IPS-18a (cell line): ENCODE measurements around the gene SATB1.
A peak's percentile ranks its signal among the peaks of the same experiment; 100 is the strongest.
"Not testable (repeated sequence)": the region's sequence is repeated elsewhere in the genome, so short reads cannot be mapped to it uniquely, and the experiment has no call there.

Experiments
- H3K27ac ChIP-seq: one replicate; pipeline ENCODE4 v1.5.1; 2013; ENCODE audit warnings: low read length
- H3K27me3 ChIP-seq: one replicate; pipeline ENCODE4 v1.6.1; 2013; ENCODE audit warnings: mild to moderate bottlenecking, low read length; ENCODE audit not compliant: control insufficient read depth, insufficient read depth
- H3K36me3 ChIP-seq: one replicate; pipeline ENCODE4 v1.6.1; 2013; ENCODE audit warnings: low read depth, low read length; ENCODE audit not compliant: control insufficient read depth
- H3K4me1 ChIP-seq: one replicate; pipeline ENCODE4 v1.6.1; 2013; ENCODE audit warnings: low read depth, low read length; ENCODE audit not compliant: control insufficient read depth
- H3K4me3 ChIP-seq: one replicate; pipeline ENCODE4 v1.5.1; 2013; ENCODE audit warnings: low read length
- H3K9ac ChIP-seq: one replicate; pipeline ENCODE4 v1.6.1; 2013; ENCODE audit warnings: mild to moderate bottlenecking, low read length, moderate library complexity
- H3K9me3 ChIP-seq: one replicate; pipeline ENCODE4 v1.6.1; 2013; ENCODE audit warnings: low read depth, low read length; ENCODE audit not compliant: control insufficient read depth

Gene SATB1

DNA sequence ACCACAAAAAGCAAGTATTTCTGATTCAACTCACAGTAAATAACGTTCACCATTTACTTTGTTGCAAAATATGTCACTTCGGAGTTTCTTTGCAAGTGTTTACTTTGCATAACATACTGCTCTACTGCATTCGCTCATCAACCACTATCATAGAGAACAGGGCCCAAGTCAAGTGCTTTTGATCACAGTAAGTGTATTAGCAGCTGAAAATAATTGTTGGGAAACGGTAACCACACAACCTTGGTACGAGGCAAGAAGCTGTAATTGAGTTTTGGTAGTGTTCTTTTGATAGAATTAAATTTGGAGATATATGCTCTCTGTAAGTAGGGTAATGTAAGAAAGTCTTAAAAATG, 80.1 kb downstream of the SATB1 start:
- Histone ChIP-seq H3K36me3 (no peaks in the 10 kb centered on the region), H3K4me1 (peaks cover 62% of the 10 kb centered on the region), H3K27ac (peak overlapping the region; percentile 76), H3K9ac (no peak overlapping the region), H3K4me3 (peak overlapping the region; percentile 47), H3K27me3 (no peaks in the 10 kb centered on the region), H3K9me3 (no peaks in the 10 kb centered on the region)

DNA sequence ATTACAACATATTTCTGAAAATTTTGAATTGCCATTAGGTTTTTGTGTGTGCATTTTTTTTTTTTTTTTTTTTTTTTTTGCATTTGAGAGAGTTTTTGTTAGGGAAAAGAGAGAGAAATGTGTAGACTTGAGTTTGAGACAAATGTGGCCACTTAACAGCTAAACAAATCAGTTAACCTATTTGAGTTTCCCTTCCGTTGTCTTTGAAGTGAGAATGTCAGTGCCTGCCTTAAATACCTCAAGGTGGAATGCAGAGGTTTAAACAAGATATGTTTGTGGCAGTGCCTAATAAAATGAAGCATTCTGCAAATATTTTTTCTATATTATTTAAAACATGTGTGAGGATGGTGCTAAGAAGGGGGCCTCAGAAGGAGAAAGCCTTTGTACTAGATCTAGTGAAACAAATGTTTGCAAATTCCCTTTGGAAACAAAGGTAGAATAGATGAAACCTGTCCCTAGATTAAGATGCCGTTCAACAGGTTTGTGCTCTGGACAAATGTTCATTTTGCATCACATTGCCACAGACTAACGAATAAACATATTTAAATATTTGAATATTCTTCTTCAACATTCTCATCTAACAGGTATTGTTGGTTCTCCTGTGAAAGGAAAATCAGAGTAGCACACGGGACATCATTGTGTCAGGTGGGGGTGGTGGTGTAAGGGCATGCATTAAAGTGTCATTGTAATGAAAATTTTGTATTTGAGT, 80.7 kb downstream of the SATB1 start:
- Histone ChIP-seq H3K27ac (peak overlapping the region; percentile 76), H3K4me1 (peaks cover 62% of the 10 kb centered on the region), H3K4me3 (peak overlapping the region; percentile 47), H3K9me3 (no peaks in the 10 kb centered on the region), H3K27me3 (no peaks in the 10 kb centered on the region), H3K36me3 (no peaks in the 10 kb centered on the region), H3K9ac (peak overlapping the region; percentile 30)

DNA sequence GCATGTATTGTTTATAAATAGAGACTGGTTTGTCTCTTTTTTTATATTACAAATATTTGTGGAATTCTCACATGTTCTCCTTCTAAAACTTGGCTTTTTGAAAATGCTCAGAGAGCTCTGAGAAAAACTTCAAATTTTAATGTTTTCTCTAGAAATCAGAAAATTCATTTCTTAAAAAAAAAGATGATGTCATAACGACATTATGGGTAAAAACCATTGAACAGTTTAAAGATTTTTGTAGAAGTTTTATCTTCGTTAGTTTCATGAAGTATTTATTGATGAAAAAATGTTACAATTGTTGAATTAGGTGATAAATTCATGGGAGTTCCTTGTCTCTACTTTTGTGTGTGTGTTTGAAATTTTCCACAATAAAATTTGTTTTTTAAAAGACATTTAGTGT, 81.3 kb downstream of the SATB1 start:
- Histone ChIP-seq H3K4me3 (peak overlapping the region; percentile 47), H3K9ac (peak overlapping the region; percentile 30), H3K9me3 (no peaks in the 10 kb centered on the region), H3K36me3 (no peaks in the 10 kb centered on the region), H3K27ac (peak overlapping the region; percentile 73), H3K27me3 (no peaks in the 10 kb centered on the region), H3K4me1 (peaks cover 62% of the 10 kb centered on the region)

DNA sequence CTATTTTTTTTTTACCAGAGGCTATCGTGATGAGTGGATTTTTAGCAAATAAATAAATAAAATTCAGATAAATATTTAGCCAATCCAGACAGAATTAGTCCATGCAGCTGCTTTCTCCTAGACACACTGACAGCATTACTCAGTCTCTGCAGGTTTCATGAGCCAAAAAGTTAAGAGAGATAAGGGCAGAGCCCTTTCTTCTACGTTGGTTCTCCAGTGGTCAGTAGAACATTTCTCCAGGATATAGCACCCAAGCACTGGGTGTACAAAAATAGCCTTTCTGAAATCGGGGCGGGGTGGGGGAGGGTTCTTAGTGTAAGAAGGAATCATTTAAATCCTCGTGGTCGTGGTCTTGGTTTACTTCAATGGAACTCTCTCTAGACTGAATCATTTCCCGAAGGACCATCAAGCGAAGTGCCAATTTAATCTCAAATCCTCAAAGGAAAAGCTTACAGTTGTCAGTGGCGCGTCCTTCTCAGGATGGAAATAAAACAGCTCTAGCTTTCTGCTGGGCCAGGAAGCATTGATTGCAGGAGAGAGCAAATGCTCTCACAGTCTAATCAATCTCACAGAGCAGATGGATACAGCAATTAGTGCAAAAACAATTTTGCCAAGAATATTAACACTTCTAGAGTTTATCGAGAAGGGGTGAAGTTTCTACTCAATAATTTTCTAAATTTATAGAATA, 86.2 kb downstream of the SATB1 start:
- H3K4me3 ChIP-seq = no peak overlapping the region
- H3K9me3 ChIP-seq = no peaks in the 10 kb centered on the region
- H3K36me3 ChIP-seq = no peaks in the 10 kb centered on the region
- no peak overlapping the region for H3K27ac ChIP-seq
- peaks cover 27% of the 10 kb centered on the region for H3K4me1 ChIP-seq
- no peaks in the 10 kb centered on the region for H3K27me3 ChIP-seq
- H3K9ac ChIP-seq = no peak overlapping the region

DNA sequence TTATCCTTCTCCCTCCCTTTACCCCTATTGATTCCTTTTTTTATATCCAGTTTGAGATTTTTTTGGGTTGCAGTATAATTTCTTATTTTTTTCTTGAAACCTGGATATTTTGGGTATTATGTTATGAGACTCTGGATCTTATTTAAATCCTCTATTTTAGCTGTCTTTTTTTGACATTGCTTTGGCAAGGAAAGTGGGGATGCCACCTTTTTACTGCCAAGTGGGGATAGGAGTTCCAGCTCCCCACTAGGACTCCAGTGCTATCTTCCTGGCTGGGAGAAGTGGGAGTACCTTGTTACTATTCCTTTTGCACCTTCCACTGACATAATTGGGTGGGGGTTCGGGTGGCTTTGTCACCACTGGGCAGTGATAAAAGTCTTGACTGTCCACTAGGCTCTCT, 87.9 kb downstream of the SATB1 start:
- Histone ChIP-seq H3K4me3 (no peak overlapping the region), H3K36me3 (no peaks in the 10 kb centered on the region), H3K9ac (no peak overlapping the region), H3K9me3 (no peaks in the 10 kb centered on the region), H3K27ac (no peak overlapping the region), H3K27me3 (no peaks in the 10 kb centered on the region), H3K4me1 (peaks cover 9% of the 10 kb centered on the region)

DNA sequence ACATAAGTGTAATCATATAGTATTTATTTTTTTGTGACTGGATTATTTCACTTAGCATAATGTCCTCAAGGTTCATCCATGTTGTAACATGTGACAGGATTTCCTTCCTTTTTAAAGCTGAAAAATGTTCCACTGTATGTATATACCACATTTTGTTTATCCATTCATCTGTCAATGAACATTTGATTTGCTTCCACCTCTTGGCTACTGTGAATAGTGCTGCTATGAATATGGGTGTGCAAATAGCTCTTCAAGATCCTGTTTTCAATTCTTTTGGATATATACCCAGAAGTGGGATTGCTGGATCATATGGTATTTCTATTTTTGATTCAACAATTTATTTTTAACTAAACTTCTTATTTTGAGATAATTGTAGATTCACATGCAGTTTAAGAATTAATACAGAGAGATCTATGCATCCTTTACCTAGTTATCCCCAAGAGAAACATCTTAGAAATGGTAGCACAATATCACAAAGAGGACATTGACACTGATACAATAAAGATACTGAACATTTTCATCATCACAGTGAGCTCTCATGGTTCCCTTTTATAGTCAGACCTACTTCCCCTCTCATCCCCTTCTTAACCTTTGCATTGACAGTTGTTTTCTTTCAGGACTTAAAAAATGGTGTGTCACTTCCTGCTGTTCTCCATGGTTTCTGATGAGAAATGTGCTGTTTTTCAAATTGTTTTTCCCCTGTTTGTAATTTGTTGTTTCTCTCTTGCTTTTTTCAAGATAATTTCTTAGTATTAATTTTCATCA, 90.1 kb downstream of the SATB1 start:
- H3K27ac ChIP-seq = no peak overlapping the region
- H3K4me1 ChIP-seq = peaks cover 7% of the 10 kb centered on the region
- H3K36me3 ChIP-seq = no peaks in the 10 kb centered on the region
- no peaks in the 10 kb centered on the region for H3K9me3 ChIP-seq
- no peak overlapping the region for H3K4me3 ChIP-seq
- no peak overlapping the region for H3K9ac ChIP-seq
- H3K27me3 ChIP-seq = no peaks in the 10 kb centered on the region

DNA sequence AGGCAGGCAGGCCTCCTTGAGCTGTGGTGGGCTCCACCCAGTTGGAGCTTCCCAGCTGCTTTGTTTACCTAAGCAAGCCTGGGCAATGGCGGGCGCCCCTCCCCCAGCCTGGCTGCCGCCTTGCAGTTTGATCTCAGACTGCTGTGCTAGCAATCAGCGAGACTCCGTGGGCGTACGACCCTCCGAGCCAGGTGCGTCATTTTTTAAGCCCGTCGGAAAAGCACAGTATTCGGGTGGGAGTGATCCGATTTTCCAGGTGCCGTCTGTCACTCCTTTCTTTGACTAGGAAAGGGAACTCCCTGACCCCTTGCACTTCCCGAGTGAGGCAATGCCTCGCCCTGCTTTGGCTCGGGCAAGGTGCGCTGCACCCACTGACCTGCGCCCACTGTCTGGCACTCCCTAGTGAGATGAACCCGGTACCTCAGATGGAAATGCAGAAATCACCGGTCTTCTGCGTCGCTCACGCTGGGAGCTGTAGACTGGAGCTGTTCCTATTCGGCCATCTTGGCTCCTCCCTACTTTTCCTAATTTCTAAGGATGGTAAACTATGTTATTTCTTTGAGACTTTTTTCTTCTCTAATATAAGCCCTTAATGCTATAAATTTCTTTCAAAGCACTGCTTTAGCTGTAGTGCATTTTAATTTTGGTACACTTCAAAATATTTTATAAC, 94.2 kb downstream of the SATB1 start:
- not testable (repeated sequence) for H3K9ac ChIP-seq, H3K4me3 ChIP-seq, H3K9me3 ChIP-seq, H3K36me3 ChIP-seq, H3K27me3 ChIP-seq, H3K4me1 ChIP-seq, H3K27ac ChIP-seq

DNA sequence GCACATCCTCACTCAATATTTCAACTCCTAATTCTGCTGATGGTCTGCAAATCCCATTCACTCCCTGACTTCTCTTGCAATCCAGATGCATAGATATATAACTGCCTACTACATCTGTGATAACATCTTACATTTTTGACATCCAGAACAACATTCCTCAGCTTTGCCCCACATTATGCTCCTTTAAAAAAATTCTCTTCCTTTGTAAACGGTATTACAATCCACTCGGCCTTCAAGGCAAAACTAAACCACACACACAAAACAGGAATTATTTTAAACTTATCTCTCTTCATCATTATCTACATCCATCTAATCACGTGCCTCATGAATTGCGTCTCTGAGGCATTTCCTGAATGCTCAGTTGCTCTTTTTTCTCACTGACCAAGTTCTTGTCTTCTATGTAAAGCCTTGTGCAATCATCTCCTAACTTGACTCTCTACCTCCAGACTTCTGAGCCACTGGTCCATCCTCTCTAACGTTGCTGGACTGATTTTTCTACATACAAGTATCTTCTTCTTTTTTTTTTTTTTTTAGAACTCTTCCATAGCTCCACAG, 117.0 kb downstream of the SATB1 start:
- Histone ChIP-seq H3K9ac (no peak overlapping the region), H3K4me1 (no peaks in the 10 kb centered on the region), H3K9me3 (no peaks in the 10 kb centered on the region), H3K27ac (no peak overlapping the region), H3K27me3 (no peaks in the 10 kb centered on the region), H3K4me3 (no peak overlapping the region), H3K36me3 (no peaks in the 10 kb centered on the region)

DNA sequence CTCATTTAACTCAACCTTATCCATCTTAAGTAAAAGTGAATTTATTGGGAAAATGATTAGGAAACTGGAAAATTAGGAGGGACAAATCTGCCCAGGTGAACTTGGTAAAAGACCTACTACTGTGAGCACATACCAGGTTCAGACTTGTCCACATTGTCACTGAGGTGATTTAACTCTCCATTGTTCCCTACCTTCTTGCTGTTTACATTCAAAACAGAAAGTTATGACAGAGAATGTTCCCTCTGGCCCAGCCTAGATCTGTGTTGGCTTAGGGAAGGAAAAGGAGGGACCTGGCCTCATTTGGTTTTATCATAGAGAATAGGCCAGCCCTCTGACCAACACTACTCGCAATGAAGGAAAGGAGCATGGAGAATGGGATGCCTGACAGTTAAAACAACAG, 117.6 kb downstream of the SATB1 start:
- H3K27ac ChIP-seq = no peak overlapping the region
- no peak overlapping the region for H3K9ac ChIP-seq
- no peaks in the 10 kb centered on the region for H3K27me3 ChIP-seq
- H3K4me1 ChIP-seq = no peaks in the 10 kb centered on the region
- no peak overlapping the region for H3K4me3 ChIP-seq
- no peaks in the 10 kb centered on the region for H3K9me3 ChIP-seq
- no peaks in the 10 kb centered on the region for H3K36me3 ChIP-seq

DNA sequence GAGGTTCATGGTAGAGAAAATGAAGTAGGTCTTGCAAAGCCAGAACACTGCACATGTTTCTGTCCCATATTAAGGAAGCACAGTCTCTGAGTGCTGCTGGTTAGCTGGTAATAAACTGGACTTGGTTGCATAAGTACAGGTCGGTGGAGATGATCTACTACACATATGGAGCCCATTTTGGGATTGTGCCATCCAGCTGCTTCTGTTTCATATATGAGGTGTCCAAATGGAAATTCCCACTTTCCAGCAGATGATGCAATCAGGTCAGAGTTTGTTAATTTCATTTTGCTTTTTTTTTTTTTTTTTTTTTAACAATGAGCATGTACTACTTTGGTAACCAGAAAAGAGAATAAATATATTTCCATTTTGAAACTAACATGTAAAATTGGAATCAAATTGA, 122.6 kb downstream of the SATB1 start:
- no peak overlapping the region for H3K9ac ChIP-seq
- H3K4me1 ChIP-seq = no peaks in the 10 kb centered on the region

DNA sequence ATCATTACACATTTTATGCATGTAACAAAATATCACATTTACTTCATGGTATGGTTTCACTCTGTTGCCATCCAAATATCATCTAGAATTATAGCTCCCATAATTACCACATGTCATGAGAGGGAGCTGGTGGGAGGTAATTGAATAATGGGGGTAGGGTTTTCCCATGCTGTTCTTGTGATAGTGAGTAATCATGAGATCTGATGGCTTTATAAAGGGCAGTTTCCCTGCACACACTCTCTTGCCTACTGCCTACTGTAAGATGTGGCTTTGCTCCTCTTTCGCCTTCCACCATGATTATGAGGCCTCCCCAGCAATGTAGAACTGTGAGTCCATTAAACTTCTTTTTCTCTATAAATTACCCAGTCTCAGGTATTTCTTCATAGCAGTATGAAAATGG, 123.4 kb downstream of the SATB1 start:
- Histone ChIP-seq H3K36me3 (no peaks in the 10 kb centered on the region), H3K9me3 (no peaks in the 10 kb centered on the region), H3K4me3 (no peak overlapping the region), H3K27me3 (no peaks in the 10 kb centered on the region), H3K4me1 (no peaks in the 10 kb centered on the region), H3K27ac (no peak overlapping the region), H3K9ac (no peak overlapping the region)

More for the DNA sequence above, 122.6 kb downstream of the SATB1 start:
- no peaks in the 10 kb centered on the region for H3K27me3 ChIP-seq
- H3K4me3 ChIP-seq = no peak overlapping the region
- no peaks in the 10 kb centered on the region for H3K36me3 ChIP-seq
- no peak overlapping the region for H3K27ac ChIP-seq
- H3K9me3 ChIP-seq = no peaks in the 10 kb centered on the region
